ENCODE measurements around the gene GGTLC1. TPM values are rescaled to one million over a fixed set of nuclear protein-coding genes. Genes with fewer than 3 reads are reported as not detected.

GGTLC1 gene
- total RNA-seq, 4 donors from 2014 or later: not detected

DNA sequence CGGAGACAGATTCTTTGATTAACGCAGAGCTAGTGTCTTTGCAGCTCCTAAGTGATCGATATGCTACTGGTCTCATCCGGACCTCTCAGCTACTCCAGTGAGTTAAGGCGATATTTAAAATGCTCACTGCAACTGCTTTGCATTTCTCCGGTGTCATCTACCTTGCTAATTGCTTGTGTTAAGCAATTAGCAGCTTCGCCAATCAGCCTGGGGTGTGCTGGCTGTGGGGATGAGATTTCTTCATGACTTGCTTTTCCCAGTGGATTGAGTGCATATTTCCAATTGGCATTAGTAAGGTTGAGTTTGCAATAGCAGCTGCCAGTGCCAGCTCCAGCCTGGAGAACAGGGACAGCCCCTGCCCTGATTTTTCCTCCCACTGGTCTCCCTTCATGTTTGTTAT, 18.0 kb upstream of the GGTLC1 start:
- no peak for ATAC-seq (ENCODE audit: low FRiP score)
- TF ChIP-seq, protein P1, sequence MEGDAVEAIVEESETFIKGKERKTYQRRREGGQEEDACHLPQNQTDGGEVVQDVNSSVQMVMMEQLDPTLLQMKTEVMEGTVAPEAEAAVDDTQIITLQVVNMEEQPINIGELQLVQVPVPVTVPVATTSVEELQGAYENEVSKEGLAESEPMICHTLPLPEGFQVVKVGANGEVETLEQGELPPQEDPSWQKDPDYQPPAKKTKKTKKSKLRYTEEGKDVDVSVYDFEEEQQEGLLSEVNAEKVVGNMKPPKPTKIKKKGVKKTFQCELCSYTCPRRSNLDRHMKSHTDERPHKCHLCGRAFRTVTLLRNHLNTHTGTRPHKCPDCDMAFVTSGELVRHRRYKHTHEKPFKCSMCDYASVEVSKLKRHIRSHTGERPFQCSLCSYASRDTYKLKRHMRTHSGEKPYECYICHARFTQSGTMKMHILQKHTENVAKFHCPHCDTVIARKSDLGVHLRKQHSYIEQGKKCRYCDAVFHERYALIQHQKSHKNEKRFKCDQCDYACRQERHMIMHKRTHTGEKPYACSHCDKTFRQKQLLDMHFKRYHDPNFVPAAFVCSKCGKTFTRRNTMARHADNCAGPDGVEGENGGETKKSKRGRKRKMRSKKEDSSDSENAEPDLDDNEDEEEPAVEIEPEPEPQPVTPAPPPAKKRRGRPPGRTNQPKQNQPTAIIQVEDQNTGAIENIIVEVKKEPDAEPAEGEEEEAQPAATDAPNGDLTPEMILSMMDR (IDR thresholded peaks at IDR 0.05): no peak
- no peak for DNase-seq (ENCODE audit: low spot score)

DNA sequence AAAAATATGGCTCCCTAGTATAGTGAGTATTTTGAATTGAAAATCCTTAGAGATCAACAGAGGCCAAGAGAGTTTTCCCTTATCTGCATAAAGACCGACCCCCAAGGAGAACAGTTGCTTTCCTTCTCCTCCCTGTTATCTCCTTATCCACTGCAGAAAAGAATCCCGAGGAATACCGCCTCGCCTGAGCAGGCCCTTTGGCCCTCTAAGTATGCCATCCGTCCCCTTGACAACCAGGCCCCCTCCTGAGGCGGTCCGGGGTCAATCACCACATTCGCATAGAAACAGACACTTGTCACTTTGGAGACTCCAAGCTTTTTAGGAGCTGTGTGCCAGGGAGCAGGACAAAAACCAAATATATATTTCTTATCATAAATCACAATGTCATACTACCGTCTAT, 15.9 kb upstream of the GGTLC1 start:
- TF ChIP-seq, protein P1 (IDR thresholded peaks at IDR 0.05): no peak
- ATAC-seq (ENCODE audit: low FRiP score) (no peak), DNase-seq (ENCODE audit: low spot score) (no peak)

DNA sequence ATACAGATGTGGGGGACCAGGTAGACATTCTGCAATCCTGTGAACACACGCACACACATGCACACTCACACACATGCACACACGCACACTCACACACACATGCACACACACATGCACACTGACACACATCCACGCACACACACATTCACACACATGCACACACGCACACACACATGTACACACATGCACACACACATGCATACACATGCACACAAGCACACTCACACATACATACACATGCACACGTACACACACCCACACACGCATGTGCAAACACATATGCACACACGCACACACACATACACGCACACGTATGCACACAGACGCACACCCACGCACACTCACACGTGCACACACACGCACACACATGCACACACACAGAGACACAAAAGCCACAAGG, 14.3 kb upstream of the GGTLC1 start:
- no peak for ATAC-seq (ENCODE audit: low FRiP score)
- TF ChIP-seq, protein P1 (IDR thresholded peaks at IDR 0.05): no peak
- DNase-seq (ENCODE audit: low spot score): no peak

DNA sequence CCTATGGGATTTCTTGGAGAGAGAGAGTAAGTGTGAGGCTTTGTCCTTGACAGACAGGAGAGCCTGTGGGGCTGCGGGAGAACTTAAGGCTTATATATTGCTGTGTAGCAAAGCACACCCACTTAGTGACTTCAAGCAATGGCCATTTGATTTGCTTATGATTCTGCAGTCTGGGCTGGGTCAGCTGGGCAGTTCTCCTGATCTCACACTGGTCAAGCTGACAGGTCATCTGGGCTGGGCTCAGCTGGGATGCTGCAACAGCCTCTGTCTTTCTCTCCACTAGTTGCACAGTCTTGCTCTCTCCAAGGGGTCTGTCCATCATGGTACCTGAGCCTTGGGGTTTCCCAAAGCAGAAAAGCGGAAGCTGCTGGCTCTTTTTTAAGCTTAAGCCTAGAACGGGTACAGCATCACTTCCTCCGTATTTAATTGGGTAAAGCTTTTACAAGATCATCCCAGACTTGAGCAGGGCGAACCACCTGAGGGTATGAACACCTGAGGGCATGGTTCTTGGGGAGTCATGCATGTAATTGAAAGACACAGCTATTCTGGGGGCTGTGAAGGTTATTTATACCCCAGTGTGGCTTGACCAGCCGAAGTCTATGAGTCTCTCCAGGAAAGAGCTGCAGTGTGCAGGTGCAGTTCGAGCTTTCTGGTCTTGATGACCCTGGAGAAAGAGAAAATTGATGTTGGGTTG, 13.3 kb upstream of the GGTLC1 start:
- TF ChIP-seq, protein P1 (IDR thresholded peaks at IDR 0.05): no peak

DNA sequence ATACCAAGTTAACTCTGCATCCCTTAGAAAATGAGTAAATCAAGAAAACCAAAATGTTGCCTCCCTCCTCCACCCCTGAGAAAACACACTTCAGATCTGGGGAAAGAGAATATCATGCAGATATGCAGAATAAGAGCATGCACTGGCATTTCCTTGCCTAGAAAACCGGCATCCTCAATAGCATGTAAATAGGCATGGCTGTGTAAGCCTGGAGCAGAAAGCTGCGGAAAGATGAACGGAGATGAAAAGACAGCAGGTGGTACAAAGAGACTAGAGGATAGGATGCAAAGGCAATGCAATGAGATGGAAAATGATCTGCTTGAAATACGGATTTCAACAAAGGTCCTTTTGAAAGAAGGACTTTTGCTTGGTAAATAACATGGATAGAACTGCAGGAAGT, 10.3 kb upstream of the GGTLC1 start:
- no peak for ATAC-seq (ENCODE audit: low FRiP score)
- no peak for DNase-seq (ENCODE audit: low spot score)
- TF ChIP-seq, protein P1 (IDR thresholded peaks at IDR 0.05): no peak

More for the DNA sequence above, 13.3 kb upstream of the GGTLC1 start:
- no peak for DNase-seq (ENCODE audit: low spot score)
- ATAC-seq (ENCODE audit: low FRiP score): no peak

DNA sequence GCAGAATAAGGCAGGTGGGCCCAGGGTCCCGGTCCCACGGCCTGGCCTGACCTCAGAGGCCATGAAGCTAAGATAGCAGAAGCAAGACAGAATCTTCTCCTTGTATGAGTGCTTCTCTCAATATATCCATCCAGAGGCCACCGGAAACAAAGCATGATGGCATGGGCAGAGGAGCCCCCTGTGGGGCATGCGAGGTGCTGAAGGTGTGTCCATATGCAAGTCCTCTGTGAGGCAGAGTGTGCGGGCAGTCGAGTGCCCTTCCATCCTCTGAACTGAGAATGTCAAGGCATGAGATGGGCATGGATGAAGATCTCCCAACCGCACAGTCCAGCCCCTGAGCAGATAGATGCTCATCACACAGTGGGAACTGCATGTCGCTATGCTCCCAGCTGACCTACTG, 9.8 kb upstream of the GGTLC1 start:
- no peak for DNase-seq (ENCODE audit: low spot score)
- no peak for ATAC-seq (ENCODE audit: low FRiP score)

More for the DNA sequence above, 9.8 kb upstream of the GGTLC1 start:
- TF ChIP-seq, protein P1 (IDR thresholded peaks at IDR 0.05): no peak

Measured in omental fat pad (tissue), 4 donors.